GM18517 (cell line): ENCODE results near the gene STAT1.

Source experiments
- ATAC-seq: cut with Tn5 transposase; IDR thresholded peaks from one replicate; pipeline ENCODE4 v1.9.1; 2021; ENCODE audit warnings: mild to moderate bottlenecking, moderate library complexity; ENCODE audit not compliant: unreplicated experiment

The STAT1 gene

GRCh38 chr2:190927301-190927700 is 86.7 kb downstream of the STAT1 start:
- ATAC-seq = no peak

- no peak for ATAC-seq
Observed at GRCh38 chr2:190922376-190922775, 91.6 kb downstream of the STAT1 start.

DNA sequence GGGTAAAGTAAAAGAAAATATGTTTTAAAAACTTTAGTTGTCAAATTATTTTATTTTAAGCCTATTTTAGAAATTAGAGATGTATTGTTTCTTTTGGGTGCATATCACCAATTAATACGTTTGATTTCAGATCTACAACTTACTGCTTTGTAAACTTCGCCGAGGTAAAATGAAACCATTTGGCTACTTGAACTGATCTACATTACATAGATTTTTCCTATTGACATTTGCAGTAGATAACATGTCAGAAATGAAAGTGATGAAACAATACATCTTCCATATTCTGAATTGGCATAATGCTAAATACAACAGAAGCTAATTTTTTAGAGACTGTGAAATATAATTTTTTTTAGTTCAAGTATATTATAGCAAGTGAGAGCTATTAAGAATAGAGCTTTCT is 93.9 kb downstream of the STAT1 start:
- no peak for ATAC-seq
